ENCODE measurements around the gene TBP.
"Not testable (repeated sequence)": the region's sequence is repeated elsewhere in the genome, so short reads cannot be mapped to it uniquely, and the experiment has no call there.

Gene TBP

DNA sequence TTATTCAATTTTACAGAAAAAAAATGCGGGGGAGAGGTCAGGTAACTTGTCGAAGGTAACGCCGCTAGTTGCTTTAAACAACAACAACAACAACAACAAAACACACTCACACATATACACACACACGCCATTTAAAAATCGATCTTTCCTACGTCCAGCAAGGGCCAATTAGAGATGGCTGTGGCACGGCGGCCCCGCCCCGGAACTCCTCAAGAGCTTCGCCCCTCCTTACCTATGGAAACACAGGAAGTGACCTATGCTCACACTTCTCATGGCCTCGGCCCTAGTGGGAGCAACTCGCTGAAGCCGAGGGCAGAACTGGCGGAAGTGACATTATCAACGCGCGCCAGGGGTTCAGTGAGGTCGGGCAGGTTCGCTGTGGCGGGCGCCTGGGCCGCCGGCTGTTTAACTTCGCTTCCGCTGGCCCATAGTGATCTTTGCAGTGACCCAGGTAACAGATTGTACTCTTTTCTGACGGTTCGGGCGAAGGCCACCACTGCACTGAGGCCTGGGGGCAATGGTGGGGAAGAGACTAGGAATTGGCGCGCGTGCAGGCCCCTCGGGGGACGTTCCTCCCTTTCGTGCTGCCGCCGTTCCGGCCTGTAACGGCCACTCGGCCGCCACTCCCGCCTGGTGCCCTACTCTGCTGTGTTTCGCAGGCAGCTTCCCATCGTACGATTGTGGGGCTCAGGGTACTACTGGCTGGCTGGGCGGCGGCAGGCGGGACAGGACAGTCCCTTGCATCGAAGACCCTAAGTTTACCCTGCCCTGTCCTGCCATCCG, at the start of gene TBP:
TBP (plus strand) TSS at position 357 of the 783 bp plus-strand sequence. CDS start 2,661 bp downstream, outside the sequence.
- DNase-seq = peak; percentile 99

DNA sequence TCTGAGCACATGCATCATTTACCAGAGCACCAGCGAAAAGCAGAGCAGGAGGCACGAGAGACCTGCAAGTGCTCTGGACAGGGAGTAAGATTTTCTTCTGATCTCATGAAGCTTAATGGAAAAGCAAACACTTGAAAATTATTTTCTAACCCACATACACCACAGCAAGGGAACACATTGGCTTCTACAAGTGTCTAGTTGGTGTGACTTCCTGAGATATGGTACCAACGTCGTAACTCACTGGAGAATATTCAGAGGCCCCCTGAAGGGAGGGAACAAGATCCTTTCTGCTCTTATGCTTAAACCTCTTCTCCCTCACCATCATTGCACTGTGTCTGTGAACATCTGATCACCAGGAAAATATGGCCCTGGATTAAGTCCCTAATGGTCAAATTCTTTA, 49.7 kb upstream of the TBP start:
- no peak for DNase-seq

DNA sequence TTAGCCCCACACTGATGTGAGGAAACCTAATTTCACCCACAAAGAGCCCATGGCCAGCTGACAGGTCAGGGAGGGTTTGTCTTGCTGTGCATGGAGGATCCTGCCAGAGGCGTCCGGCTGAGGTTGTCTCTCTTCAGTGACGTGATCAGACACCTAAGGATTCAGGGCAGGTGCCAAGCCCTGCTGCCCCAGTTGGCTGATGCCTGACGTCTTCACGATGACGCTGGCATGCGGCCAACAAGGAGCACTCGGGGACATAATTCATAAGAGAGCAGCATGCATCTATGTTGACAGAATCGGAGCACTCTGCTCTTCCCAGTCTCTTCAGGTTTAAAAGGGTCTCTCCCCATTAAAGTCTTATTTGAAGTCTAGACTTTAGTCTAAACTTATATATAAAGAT, 48.9 kb upstream of the TBP start:
- DNase-seq = no peak

DNA sequence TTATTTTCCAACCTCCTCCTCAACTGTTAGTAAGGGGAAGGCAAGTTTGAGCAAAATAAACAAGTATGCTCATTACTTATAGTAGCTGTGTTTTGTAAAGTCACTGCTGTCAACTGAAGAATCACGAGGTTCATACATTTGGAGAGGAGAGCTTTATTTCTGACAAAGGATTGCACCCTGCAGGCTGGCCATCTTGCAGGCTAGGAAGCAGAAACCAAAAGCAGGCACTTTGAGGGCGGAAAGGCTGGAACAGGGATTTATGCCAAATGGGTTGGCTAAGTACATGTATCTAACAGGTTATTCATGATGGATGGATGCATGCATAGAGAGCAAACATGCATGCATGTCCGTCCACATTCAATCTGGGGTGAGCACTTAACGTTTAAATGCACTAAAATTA, 47.7 kb upstream of the TBP start:
- DNase-seq = no peak

DNA sequence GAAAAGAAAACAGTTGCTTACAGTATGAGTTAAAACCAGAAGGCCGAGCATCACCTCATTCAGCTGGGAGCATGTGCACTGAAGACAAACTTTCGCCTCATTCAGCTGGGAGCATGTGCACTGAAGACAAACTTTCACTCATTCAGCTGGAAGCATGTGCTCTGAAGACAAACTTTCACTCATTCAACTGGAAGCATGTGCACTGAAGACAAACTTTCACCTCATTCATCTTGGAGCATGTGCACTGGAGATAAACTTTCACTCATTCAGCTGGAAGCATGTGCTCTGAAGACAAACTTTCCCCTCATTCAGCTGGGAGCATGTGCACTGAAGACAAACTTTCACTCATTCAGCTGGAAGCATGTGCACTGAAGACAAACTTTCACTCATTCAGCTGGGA, 46.4 kb upstream of the TBP start:
- DNase-seq = not testable (repeated sequence)

DNA sequence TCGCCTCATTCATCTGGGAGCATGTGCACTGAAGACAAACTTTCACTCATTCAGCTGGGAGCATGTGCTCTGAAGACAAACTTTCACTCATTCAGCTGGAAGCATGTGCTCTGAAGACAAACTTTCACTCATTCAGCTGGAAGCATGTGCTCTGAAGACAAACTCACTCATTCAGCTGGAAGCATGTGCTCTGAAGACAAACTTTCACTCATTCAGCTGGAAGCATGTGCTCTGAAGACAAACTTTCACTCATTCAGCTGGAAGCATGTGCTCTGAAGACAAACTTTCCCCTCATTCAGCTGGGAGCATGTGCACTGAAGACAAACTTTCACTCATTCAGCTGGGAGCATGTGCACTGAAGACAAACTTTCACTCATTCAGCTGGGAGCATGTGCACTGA, 45.9 kb upstream of the TBP start:
- DNase-seq = not testable (repeated sequence)

DNA sequence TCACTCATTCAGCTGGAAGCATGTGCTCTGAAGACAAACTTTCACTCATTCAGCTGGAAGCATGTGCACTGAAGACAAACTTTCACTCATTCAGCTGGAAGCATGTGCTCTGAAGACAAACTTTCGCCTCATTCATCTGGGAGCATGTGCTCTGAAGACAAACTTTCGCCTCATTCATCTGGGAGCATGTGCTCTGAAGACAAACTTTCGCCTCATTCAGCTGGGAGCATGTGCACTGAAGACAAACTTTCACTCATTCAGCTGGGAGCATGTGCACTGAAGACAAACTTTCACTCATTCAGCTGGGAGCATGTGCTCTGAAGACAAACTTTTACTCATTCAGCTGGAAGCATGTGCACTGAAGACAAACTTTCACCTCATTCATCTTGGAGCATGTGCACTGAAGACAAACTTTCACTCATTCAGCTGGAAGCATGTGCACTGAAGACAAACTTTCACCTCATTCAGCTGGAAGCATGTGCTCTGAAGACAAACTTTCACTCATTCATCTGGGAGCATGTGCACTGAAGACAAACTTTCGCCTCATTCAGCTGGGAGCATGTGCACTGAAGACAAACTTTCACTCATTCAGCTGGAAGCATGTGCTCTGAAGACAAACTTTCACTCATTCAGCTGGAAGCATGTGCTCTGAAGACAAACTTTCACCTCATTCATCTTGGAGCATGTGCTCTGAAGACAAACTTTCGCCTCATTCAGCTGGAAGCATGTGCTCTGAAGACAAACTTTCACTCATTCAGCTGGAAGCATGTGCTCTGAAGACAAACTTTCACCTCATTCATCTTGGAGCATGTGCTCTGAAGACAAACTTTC, 45.1 kb upstream of the TBP start:
- DNase-seq = not testable (repeated sequence)

DNA sequence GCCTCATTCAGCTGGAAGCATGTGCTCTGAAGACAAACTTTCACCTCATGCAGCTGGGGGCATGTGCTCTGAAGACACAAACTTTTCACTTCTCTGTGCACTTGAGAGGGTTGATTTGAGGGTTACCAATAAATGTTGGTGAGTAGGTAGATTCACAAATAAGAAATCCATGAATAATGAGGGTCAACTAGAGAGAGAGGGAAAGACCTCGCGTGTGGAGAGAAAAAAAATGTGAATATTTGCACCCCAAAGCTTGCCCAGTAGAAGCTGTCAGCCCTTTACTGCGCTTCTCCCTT, 44.5 kb upstream of the TBP start:
- DNase-seq = no peak

DNA sequence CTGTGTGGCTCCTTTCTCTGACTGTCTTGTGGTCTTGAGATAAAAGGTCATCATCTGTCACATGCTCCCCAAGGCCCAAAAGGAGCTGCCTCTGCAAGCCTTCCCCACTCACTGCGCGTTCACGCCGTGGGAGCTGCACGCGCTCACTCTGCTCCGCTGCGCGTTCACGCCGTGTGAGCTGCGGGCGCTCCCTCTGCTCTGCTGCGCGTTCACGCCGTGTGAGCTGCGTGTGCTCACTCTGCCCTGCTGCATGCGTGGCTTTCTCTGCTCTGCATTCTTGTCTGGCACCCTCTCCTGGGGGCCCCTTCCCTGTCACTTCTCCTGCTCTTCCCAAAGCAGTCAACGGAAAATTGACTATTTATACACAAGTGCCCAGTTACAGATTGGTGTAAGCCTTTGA, 43.5 kb upstream of the TBP start:
- no peak for DNase-seq

DNA sequence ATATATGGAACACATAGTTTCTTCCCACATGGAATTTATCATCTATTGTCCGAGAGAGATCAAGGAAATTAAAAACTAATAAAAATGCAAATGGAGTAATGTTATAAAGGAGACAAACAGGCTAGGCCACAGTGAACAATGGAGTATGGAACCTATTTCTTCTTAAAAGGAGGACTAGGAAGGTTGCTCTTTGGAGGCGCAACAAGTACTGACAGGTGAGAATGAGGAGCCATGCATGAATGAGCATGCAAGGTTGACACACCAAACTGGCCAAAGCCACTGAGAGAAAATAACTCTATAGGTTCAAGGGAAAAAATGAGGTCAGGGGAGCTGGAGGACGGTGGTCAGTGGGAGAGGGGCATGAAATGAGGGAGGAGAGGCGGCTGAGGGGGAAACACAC, 41.9 kb upstream of the TBP start:
- no peak for DNase-seq

DNA sequence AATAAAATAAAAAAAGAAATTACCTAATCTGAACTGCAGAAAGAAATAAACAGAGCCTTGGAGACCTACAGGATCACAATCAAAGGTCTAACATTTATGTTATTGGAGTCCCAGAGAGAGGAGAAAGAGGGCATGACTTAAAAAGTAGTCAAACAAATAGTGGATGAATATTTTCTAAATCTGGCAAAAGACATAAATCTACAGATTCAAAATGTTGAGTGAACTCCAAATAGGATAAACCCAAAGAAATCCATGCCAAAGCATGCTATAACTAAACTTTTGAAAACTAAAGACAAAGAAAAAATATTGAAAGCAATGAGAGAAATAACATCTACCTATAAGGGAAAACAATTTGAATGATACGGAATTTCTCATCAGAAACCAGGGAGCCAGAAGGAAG, 39.3 kb upstream of the TBP start:
- DNase-seq = no peak

DNA sequence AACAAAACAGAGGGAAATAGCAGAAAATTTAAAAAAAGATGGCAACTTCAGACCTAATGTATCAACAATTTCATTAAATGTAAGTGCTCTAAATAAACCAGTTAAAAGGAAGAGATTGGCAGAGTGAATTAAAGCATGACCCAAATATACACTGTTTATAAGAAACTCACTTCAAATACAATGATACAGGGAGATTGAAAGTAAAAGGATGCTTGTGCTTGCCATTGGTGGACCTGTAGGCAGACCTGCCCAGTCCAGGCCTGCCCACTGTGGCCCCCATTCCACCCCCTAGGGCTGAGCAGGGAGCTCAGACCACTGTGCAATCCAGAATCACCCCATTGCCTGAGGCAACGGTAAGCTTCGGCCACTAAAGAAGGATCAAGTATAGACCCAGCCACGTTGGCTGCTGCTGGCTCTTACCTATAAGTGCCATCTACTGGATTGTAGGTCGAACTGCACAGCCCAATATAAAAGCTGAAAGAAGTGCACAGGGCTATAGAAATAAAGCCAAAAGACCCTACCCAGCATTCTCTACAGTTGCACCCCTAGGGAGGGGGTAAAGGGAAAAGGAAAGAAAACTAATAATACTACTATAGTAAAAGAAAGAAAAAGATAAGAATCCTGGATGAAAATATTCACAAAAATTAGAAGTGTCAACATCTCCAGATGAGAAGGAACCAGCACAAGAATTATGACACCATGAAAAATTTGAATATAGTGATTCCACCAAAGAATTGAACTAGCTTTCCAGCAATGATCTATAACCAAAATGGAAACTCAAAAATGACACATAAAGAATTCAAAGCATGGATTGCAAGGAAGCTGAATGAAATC, 37.2 kb upstream of the TBP start:
- DNase-seq = peak; percentile 67

DNA sequence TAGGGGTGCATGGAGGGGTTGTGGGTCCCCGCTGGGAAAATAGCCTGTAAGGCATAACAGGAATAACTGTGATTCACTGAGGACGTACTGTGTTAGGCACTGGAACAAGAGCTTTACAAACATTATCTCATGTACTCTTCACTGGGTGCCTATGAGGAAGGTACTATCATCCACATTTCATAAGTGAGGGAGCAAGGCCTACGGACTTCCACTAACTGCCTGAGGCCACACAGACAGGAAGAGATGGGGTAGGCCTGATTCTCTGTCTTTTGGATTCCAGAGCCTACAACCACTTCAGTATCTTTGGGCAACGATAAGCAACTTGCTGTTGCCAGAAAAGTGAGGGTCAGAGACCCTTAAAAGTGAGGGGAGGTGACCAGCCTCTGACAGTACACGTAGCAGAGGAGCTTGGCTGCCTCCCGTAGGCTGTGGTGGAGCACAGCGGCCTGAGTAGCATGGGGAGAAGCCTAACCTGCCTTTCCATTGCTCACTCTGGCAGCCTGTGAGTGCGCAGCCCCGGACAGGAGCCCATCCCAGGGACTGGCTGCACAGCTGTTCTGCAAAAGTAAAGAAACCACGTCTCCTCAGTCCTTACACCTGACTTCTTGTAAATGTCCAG, 31.5 kb upstream of the TBP start:
- DNase-seq = peak; percentile 16

DNA sequence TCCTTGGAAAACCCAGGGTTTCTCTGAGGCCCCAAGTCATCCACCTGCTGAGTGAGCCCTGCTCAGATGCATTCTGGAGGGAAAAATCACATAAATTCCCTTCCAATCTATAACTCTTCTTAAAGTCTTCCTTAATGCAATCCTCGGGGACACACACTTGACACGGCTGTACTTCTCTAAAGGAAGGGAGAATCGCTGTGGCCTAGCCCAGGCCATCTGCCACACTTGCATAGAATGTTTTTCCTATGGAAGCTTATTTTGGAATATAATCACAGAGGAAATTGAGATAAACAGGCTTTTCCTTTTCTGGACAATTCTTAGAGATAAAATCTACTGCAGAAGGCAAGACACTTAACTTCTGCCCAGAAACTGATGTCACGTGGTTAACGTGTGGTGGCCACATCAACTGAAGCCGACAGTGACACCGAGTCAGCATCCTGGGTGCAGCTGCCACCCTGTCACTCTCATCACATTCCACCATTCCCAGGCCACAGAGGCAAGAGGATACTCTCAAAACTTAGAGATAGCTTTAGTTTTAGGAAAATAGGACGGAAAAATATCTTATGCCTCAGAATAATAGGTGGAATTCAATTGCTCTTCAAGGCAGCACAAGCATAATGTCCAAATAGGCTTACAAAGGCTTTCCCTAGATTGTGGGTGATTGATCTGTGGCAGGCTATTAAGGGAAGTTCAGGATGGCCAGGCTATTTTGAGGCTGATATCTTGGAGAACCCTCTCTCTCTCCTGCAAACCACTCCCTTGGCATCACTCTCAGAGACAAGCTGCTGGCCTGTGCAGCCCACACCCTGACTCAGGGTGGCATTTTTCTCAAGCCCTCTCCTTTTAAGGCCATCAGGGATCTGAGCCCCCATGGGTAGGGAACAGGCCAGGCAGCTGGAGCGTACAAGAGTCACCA, 30.7 kb upstream of the TBP start:
- DNase-seq = no peak

DNA sequence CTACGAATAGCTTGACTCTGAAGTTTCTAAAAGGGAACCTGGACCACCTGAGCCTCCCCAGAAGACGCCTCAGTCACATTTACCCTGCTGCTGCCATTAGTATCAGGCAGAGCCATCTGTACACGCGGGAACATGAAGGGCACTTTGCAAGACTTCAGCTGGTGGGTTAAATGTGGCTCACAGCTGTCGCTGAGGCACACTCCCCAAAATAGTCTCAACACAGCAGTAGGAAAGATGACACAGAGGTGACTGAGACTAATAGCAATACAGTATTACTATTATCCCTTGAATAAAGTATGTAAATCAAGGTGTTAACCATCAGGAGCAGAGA, 30.0 kb upstream of the TBP start:
- DNase-seq = no peak

DNA sequence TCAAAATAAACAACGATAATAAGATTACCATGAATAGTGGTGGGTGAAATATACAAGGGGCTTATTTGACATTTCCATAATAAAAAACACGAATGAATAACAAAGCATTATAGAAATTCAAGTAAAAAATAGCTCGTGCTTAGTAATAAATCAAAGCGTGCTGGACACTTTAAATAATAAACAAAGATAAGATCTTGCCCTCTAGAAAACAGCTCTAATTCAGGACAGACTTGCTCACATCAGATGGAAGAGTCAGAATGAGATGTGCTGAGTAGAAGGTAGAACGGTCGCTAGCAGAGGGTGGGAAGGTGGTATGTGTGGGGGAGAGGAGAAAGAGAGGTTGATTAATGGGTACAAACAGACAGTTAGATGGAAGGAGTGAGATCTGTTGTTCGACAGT, 28.4 kb upstream of the TBP start:
- DNase-seq = no peak

DNA sequence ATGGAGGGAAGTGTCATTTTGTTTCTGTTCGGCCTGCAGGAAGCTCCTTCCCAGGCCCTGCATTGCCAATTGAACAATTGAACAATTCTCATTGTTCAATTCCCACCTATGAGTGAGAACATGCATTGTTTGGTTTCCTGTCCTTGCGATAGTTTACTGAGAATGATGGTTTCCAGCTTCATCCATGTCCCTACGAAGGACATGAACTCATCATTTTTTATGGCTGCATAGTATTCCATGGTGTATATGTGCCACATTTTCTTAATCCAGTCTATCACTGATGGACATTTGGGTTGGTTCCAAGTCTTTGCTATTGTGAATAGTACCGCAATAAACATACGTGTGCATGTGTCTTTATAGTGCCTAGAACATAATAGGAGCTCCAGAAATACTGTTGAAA, 26.2 kb upstream of the TBP start:
- not testable (repeated sequence) for DNase-seq

DNA sequence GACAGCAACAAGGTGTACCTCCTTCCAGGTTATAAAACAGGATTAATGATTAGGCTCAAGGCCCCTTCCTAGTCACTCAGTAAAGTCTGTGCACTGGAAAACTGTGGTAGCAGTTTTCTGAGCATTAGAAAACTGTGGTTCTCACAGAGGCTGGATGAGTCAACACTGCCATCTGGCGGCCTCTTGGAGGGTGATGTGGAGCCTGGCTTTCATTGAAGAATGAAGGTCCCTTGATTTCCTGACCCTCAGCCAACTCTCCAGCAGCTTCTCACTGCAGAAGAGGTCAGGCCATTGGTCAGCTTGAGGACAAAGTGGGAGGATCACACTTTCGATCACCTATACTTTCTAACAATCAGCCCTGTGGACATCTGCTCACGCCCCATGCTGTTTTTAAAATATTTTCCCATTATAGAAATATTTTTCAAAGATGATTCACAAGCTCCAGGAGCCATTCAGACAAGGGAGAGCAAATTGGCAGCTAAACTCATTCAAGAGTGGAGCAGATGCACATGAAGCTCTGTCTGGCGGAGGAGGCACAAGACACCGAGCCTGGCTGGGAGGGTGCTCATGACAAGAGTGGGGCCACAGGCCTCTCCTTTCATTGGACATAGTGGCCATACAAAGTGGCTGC, 24.2 kb upstream of the TBP start:
- DNase-seq = peak; percentile 68

DNA sequence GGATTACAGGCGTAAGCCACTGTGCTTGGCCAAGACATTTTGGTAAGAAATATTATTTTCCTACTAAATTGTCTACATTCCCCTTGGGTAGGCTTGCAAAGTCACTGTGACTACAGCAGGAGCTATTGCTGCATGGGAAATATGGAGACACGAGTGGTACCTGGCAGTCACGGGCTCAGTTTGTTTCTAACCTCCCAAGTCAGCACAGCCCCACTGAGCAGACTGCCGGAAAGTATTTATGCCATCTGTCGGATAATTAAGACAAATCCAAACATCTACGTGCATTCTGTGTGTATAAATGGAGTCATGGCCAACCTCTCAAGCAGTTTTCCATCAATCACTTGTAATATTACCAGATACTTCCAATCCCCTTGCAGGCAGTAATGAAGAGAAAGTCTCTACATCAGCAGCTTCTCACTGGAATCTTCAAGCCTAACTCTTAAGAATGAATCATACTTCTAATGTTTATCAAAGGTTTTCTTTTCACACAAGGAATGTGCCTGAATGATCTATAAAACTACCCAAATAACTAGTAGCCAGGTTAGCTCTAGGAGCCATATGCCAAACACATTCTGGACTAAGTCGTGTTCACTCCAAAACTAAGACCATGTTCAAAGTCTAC, 21.2 kb upstream of the TBP start:
- no peak for DNase-seq

DNA sequence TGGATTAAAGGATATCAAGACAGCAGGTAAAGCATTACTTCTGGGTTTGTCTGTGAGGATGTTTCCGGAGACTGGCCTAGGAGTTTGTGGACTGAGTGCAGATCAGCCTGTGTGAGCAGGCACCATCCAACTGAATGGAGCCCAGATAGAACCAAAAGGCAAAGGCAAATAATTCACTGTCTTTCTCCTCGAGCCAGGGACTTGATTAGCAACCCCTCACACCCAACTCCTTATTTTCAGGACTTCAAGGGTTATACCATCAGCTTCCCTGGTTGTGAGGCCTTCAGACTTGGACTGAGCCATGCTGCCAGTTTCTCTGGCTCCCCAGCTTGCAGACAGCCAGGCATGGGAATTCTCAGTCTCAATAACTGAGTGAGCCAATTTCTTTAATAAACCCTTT, 20.4 kb upstream of the TBP start:
- no peak for DNase-seq

DNA sequence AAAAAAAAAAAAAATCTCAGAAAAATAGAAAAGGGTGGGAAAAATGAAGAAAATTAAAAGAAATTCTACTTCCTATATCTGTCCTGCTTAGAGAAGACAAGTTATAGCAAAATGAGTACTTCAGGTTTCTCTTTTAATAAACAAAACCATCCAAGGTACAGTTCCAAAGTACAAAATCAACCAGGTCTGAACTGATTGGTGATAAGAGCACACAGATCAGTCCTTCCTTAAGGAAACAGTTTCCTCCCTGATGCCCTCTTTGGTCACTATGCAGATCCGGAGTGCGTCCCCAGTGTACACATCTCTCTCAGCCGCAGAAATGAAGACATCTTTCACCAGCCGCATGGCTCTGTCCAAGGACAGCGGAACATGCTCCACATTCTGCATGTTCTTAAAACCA, 19.2 kb upstream of the TBP start:
- no peak for DNase-seq
